ENCODE data around the gene CAPZB.

The CAPZB gene

GRCh38 chr1:19363536-19364152 lies 121.7 kb downstream of the CAPZB start:
- DNase-seq, result no peak

GRCh38 chr1:19361611-19362147 lies 123.7 kb downstream of the CAPZB start:
- DNase-seq, result no peak

GRCh38 chr1:19360843-19361610 lies 124.3 kb downstream of the CAPZB start:
- no peak for DNase-seq

- DNase-seq, result no peak
Observed at GRCh38 chr1:19360432-19360831, 124.9 kb downstream of the CAPZB start.

GRCh38 chr1:19360016-19360415 lies 125.3 kb downstream of the CAPZB start:
- DNase-seq, result no peak

- DNase-seq, result no peak
Observed at GRCh38 chr1:19359357-19359756, 126.0 kb downstream of the CAPZB start.

GRCh38 chr1:19358710-19359109 lies 126.6 kb downstream of the CAPZB start:
- no peak for DNase-seq

GRCh38 chr1:19357299-19357986 lies 127.9 kb downstream of the CAPZB start:
- DNase-seq, result no peak

- DNase-seq, result no peak
Observed at GRCh38 chr1:19356266-19356665, 129.1 kb downstream of the CAPZB start.

- no peak for DNase-seq
Observed at GRCh38 chr1:19354531-19354981, 130.8 kb downstream of the CAPZB start.

- no peak for DNase-seq
Observed at GRCh38 chr1:19353596-19353995, 131.7 kb downstream of the CAPZB start.

GRCh38 chr1:19352839-19353238 lies 132.5 kb downstream of the CAPZB start:
- no peak for DNase-seq

GRCh38 chr1:19351873-19352272 lies 133.5 kb downstream of the CAPZB start:
- no peak for DNase-seq

GRCh38 chr1:19350566-19350965 lies 134.8 kb downstream of the CAPZB start:
- no peak for DNase-seq

GRCh38 chr1:19349999-19350398 lies 135.3 kb downstream of the CAPZB start:
- no peak for DNase-seq

GRCh38 chr1:19348441-19349198 lies 136.7 kb downstream of the CAPZB start:
- DNase-seq, result no peak

GRCh38 chr1:19347533-19348172 lies 137.7 kb downstream of the CAPZB start:
- DNase-seq, result no peak

GRCh38 chr1:19346026-19346425 lies 139.3 kb downstream of the CAPZB start:
- DNase-seq, result no peak

GRCh38 chr1:19345391-19345790 lies 139.9 kb downstream of the CAPZB start:
- no peak for DNase-seq

GRCh38 chr1:19344831-19345230 lies 140.5 kb downstream of the CAPZB start:
- DNase-seq, result no peak

- peak in 2 of 4 experiments; percentile 16 to 30 for DNase-seq
Observed at GRCh38 chr1:19344372-19344810, 140.9 kb downstream of the CAPZB start.

Measured in activated naive CD4-positive, alpha-beta T cell (primary cell).